ENCODE data around the gene SKI. TPM values are rescaled to one million over a fixed set of nuclear protein-coding genes. Genes with fewer than 3 reads are reported as not detected.

The SKI gene
- total and polyA plus RNA-seq, 10 of the 15 experiments (the other 5 are each of a cell fraction or from before 2014, with no cell fraction given): 0.03 to 14.9 (median 0.96) TPM

DNA sequence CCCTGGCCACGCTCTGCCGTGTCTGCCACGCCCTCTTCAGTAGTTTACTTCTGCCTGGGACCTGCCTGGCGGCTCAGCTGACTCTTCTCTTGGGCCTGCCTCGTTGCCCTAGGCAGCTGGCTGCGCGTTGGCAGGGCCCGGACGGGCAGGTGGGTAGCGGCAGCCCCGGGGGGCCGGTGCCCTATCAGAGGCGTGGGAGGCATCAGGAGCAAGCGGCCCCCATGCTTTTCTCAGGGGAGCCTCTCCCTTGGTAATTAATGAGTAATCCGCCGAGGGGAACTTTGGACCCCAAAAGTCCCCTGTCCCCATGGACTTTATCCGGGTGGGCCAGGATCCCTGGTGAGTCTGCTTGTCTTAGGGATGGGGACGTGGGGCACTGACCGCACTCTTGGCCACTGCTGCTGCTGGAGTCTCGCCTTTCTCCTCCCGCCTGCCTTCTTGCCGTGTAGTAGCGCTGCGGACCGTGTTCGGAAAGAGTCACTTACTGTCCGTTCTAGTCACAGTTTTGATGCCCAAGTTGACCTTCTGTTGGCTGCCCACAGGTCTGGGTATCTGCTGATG, 22.7 kb downstream of the SKI start:
- Histone ChIP-seq H3K27ac (ENCODE audit: control insufficient read depth, insufficient read depth) (no peak overlapping the region), H3K4me1 (ENCODE audit: control insufficient read depth, insufficient read depth, low read length) (peaks cover 19% of the 10 kb centered on the region), H3K9ac (ENCODE audit: control insufficient read depth, insufficient read depth, low read length) (no peak overlapping the region), H3K4me2 (ENCODE audit: control insufficient read depth, insufficient read depth) (no peak overlapping the region), H3K9me3 (replicated peaks; ENCODE audit: control insufficient read depth, insufficient read depth, low read length) (peaks cover 13% of the 10 kb centered on the region), H4K20me1 (ENCODE audit: control insufficient read depth, insufficient read depth) (no peaks in the 10 kb centered on the region; the same call in 1 of the 2 replicates), H3K4me3 (no peak overlapping the region), H3K79me2 (ENCODE audit: control insufficient read depth, insufficient read depth, low read length) (peaks cover 6% of the 10 kb centered on the region), H2AFZ (ENCODE audit: control insufficient read depth, low read depth, low read length) (no peak overlapping the region), H3K36me3 (ENCODE audit: control insufficient read depth in 2 of 2, insufficient read depth in 2 of 2, low read length in 1 of 2) (peaks cover 0 to 7% of the 10 kb centered on the region in 2 experiments; a peak in 2 of 4 replicates), H3K27me3 (replicated peaks in 1 of 2; ENCODE audit: control insufficient read depth in 2 of 2, insufficient read depth in 2 of 2, low read length in 1 of 2) (no peaks in the 10 kb centered on the region)
- 42% methylated on average over 27 of the region's 27 CpGs for WGBS (ENCODE audit: insufficient coverage, insufficient replicate concordance, low lambda C conversion rate, missing lambda C conversion rate)
- DNase-seq (ENCODE audit: low read depth, low spot score): no peak
- ChIA-PET RAD21 (ENCODE audit: unreplicated experiment) (no interaction called here), SMC1A (ENCODE audit: uncharacterized antibody, unreplicated experiment) (no interaction called here), CTCF (no interaction called here), POLR2A (no interaction called here)
- no TSS peak for BruUV-seq (replicated peaks)
- no peak for FAIRE-seq
- no peak for TF ChIP-seq ZNF274 (IDR thresholded peaks at IDR 0.05; ENCODE audit: insufficient read depth, insufficient read length)
- no peak for TF ChIP-seq NR2C1 (IDR thresholded peaks at IDR 0.05)
- no peak for TF ChIP-seq EP300 (IDR thresholded peaks at IDR 0.05; ENCODE audit: borderline replicate concordance in 1 of 2, control insufficient read depth in 1 of 2, low read depth in 2 of 2, low read length in 2 of 2)
- no peak for TF ChIP-seq ESRRA (IDR thresholded peaks at IDR 0.05; ENCODE audit: low read length)
- TF ChIP-seq ZNF217 (IDR thresholded peaks at IDR 0.05): no peak
- TF ChIP-seq POLR2AphosphoS5 (IDR thresholded peaks at IDR 0.05; ENCODE audit: low read length): no peak
- no peak for TF ChIP-seq IKZF1 (conservative IDR thresholded peaks at IDR 0.05)
- no peak for TF ChIP-seq TAF1 (IDR thresholded peaks at IDR 0.05; ENCODE audit: borderline replicate concordance, low read depth, low read length)
- TF ChIP-seq BRCA1 (IDR thresholded peaks at IDR 0.05; ENCODE audit: low read depth, low read length): no peak
- TF ChIP-seq MEF2A (IDR thresholded peaks at IDR 0.05; ENCODE audit: insufficient read depth, low read depth, low read length): no peak
- no peak for TF ChIP-seq RBBP5 (conservative IDR thresholded peaks at IDR 0.05)
- TF ChIP-seq, protein P1, sequence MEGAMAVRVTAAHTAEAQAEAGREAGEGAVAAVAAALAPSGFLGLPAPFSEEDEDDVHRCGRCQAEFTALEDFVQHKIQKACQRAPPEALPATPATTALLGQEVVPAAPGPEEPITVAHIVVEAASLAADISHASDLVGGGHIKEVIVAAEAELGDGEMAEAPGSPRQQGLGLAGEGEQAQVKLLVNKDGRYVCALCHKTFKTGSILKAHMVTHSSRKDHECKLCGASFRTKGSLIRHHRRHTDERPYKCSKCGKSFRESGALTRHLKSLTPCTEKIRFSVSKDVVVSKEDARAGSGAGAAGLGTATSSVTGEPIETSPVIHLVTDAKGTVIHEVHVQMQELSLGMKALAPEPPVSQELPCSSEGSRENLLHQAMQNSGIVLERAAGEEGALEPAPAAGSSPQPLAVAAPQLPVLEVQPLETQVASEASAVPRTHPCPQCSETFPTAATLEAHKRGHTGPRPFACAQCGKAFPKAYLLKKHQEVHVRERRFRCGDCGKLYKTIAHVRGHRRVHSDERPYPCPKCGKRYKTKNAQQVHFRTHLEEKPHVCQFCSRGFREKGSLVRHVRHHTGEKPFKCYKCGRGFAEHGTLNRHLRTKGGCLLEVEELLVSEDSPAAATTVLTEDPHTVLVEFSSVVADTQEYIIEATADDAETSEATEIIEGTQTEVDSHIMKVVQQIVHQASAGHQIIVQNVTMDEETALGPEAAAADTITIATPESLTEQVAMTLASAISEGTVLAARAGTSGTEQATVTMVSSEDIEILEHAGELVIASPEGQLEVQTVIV (IDR thresholded peaks at IDR 0.05; ENCODE audit: borderline replicate concordance, partially characterized antibody): no peak
- no peak for ATAC-seq
- in situ Hi-C loops (cut with MboI) (no loop called here), intact Hi-C loops (cut with micrococcal nuclease; ENCODE audit: unreplicated experiment) (no loop called here)
